HepG2 (cell line): ENCODE measurements around the gene STEAP1. TPM values are rescaled to one million over a fixed set of nuclear protein-coding genes. Genes with fewer than 3 reads are reported as not detected.

Source experiments
- BRF2 ChIP-seq: sonication (generic); formaldehyde crosslinking; IDR thresholded peaks from 2 replicates; pipeline ENCODE4 v1.8.1; 2022; ENCODE audit warnings: mild to moderate bottlenecking, missing genetic modification reagents
- IRF9 ChIP-seq: sonication (generic); formaldehyde crosslinking; IDR thresholded peaks from 2 replicates; pipeline ENCODE4 v1.8.0; 2022; ENCODE audit warnings: missing genetic modification reagents, mild to moderate bottlenecking, borderline replicate concordance
- MYPOP ChIP-seq: sonication (generic); formaldehyde crosslinking; IDR thresholded peaks from 2 replicates; pipeline ENCODE4 v1.8.1; 2023; ENCODE audit warnings: mild to moderate bottlenecking, moderate library complexity, missing genetic modification reagents
- NFATC3 ChIP-seq: sonication (generic); formaldehyde crosslinking; IDR thresholded peaks from 2 replicates; pipeline ENCODE4 v1.5.1; 2020; ENCODE audit warnings: mild to moderate bottlenecking, missing genetic modification reagents
- POLR2AphosphoS2 ChIP-seq: IDR thresholded peaks from 2 replicates; pipeline ENCODE4 v1.6.1; 2011; ENCODE audit warnings: low read depth, low read length, improper control_type of control experiment
- RFX1 ChIP-seq: fragments of 450-650 bp; IDR thresholded peaks from 2 replicates; pipeline ENCODE4 v1.6.1; 2017
- SRSF1 ChIP-seq: fragments of 200-400 bp; formaldehyde crosslinking; optimal IDR thresholded peaks from 2 replicates; pipeline ENCODE3; 2017; ENCODE audit warnings: mild to moderate bottlenecking, low read depth, low read length, moderate library complexity
- SRSF4 ChIP-seq: fragments of 200-400 bp; formaldehyde crosslinking; IDR thresholded peaks from one replicate; pipeline ENCODE4 v1.6.1; 2018; ENCODE audit warnings: mild to moderate bottlenecking, low read depth, low read length, moderate library complexity; ENCODE audit not compliant: poor library complexity, severe bottlenecking
- THAP9 ChIP-seq: sonication (generic); formaldehyde crosslinking; IDR thresholded peaks from 2 replicates; pipeline ENCODE4; 2020; ENCODE audit warnings: missing genetic modification reagents, mild to moderate bottlenecking, borderline replicate concordance
- ZNF274 ChIP-seq: sonication (generic); formaldehyde crosslinking; IDR thresholded peaks from 2 replicates; pipeline ENCODE4 v1.5.1; 2020; ENCODE audit warnings: mild to moderate bottlenecking, missing genetic modification reagents
- ZNF879 ChIP-seq: sonication (generic); formaldehyde crosslinking; IDR thresholded peaks from 2 replicates; pipeline ENCODE4 v1.8.1; 2023; ENCODE audit warnings: missing genetic modification reagents
- polyA plus RNA-seq, 8 experiments: library from polyadenylated mRNA; depleted of rRNA in 3 of 8; stranded (reverse) in 7 of 8; unstranded in 1 of 8; fragments of >200 nt; fragmentation: Illumina TruSeq in 4 of 8; extraction: Trizol in 4 of 8; gene quantifications; 2 replicates each; pipeline versions ENCODE4 v1.2.1 to v1.2.3, GENCODE V29; 2011 to 2016; ENCODE audit warnings: low read depth in 4 of 8, missing spikeins in 1 of 8, mixed read lengths in 1 of 8; ENCODE audit not compliant: insufficient read depth in 1 of 8
- total RNA-seq, 5 experiments: library from RNA; depleted of rRNA; stranded (reverse); fragments of >200 nt; fragmentation: Illumina TruSeq; extraction: Trizol; gene quantifications; 2 replicates each; pipeline ENCODE4 v1.2.3, GENCODE V29; 2016; ENCODE audit warnings: low read depth in 1 of 5
- TF ChIP-seq, protein P1 (sequence below): IDR thresholded peaks from 2 replicates; pipeline ENCODE4 v1.6.1; 2012; ENCODE audit warnings: low read length, improper control_type of control experiment
- TF ChIP-seq, protein P2 (sequence below): sonication (generic); formaldehyde crosslinking; IDR thresholded peaks from 2 replicates; pipeline ENCODE4 v1.4.0; 2020; ENCODE audit warnings: mild to moderate bottlenecking, missing genetic modification reagents, borderline replicate concordance
- TF ChIP-seq, protein P3 (sequence below): sonication (generic); formaldehyde crosslinking; IDR thresholded peaks from 2 replicates; pipeline ENCODE4 v1.8.0; 2023; ENCODE audit warnings: mild to moderate bottlenecking, missing genetic modification reagents

The STEAP1 gene
- total and polyA plus RNA-seq, 2 of the 13 experiments (the other 11 are each of a cell fraction or from before 2014, with no cell fraction given), result 23.2 to 24.2 TPM

DNA sequence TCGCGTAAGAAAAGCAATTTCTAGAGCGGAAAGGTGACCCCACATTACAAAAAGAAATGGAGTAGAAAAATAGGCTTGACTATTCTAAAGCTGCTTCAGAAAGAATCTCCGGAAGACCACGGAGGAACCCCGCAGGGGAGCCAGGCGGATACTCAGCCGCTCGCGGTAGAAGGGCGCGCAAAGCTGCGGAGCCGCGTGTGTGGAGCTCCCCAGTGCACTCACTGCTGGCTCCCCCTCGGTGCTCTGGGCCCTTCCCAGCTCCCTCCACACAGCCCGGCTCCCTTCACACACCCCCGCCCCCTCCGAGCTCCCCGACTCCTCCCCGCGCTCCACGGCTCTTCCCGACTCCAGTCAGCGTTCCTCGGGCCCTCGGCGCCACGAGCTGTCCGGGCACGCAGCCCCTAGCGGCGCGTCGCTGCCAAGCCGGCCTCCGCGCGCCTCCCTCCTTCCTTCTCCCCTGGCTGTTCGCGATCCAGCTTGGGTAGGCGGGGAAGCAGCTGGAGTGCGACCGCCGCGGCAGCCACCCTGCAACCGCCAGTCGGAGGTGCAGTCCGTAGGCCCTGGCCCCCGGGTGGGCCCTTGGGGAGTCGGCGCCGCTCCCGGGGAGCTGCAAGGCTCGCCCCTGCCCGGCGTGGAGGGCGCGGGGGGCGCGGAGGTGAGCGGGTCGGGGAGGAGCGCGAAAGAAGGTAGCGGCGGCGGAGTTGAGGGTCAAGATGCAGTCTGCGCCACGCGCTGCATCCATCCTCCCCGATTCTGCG lies 57.3 kb downstream of the STEAP1 start, which contains the start of gene STEAP2 (continued):
- TF ChIP-seq, protein P1, sequence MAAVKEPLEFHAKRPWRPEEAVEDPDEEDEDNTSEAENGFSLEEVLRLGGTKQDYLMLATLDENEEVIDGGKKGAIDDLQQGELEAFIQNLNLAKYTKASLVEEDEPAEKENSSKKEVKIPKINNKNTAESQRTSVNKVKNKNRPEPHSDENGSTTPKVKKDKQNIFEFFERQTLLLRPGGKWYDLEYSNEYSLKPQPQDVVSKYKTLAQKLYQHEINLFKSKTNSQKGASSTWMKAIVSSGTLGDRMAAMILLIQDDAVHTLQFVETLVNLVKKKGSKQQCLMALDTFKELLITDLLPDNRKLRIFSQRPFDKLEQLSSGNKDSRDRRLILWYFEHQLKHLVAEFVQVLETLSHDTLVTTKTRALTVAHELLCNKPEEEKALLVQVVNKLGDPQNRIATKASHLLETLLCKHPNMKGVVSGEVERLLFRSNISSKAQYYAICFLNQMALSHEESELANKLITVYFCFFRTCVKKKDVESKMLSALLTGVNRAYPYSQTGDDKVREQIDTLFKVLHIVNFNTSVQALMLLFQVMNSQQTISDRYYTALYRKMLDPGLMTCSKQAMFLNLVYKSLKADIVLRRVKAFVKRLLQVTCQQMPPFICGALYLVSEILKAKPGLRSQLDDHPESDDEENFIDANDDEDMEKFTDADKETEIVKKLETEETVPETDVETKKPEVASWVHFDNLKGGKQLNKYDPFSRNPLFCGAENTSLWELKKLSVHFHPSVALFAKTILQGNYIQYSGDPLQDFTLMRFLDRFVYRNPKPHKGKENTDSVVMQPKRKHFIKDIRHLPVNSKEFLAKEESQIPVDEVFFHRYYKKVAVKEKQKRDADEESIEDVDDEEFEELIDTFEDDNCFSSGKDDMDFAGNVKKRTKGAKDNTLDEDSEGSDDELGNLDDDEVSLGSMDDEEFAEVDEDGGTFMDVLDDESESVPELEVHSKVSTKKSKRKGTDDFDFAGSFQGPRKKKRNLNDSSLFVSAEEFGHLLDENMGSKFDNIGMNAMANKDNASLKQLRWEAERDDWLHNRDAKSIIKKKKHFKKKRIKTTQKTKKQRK, result no peak
- TF ChIP-seq SRSF4, result no peak
- peak; percentile 65; the same call in 1 of the 2 replicates for TF ChIP-seq IRF9 (CRISPR knock-in tag)
- no peak for TF ChIP-seq RFX1
- TF ChIP-seq MYPOP (CRISPR knock-in tag), result peak; percentile 89
- TF ChIP-seq ZNF879 (CRISPR knock-in tag), result no peak
- TF ChIP-seq SRSF1, result peak; percentile 40
- TF ChIP-seq BRF2 (CRISPR knock-in tag), result peak; percentile 35; the same call in 1 of the 2 replicates
- TF ChIP-seq, protein P2, sequence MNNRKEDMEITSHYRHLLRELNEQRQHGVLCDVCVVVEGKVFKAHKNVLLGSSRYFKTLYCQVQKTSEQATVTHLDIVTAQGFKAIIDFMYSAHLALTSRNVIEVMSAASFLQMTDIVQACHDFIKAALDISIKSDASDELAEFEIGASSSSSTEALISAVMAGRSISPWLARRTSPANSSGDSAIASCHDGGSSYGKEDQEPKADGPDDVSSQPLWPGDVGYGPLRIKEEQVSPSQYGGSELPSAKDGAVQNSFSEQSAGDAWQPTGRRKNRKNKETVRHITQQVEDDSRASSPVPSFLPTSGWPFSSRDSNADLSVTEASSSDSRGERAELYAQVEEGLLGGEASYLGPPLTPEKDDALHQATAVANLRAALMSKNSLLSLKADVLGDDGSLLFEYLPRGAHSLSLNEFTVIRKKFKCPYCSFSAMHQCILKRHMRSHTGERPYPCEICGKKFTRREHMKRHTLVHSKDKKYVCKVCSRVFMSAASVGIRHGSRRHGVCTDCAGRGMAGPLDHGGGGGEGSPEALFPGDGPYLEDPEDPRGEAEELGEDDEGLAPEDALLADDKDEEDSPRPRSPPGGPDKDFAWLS (CRISPR knock-in tag), result 0 out of 2 replicates have a peak, but pooled peaks have one; percentile 33
- TF ChIP-seq THAP9 (CRISPR knock-in tag), result peak; percentile 66; the same call in 1 of the 2 replicates
- TF ChIP-seq ZNF274, result peak; percentile 74; the same call in 1 of the 2 replicates
- TF ChIP-seq NFATC3 (CRISPR knock-in tag), result no peak
- TF ChIP-seq, protein P3, sequence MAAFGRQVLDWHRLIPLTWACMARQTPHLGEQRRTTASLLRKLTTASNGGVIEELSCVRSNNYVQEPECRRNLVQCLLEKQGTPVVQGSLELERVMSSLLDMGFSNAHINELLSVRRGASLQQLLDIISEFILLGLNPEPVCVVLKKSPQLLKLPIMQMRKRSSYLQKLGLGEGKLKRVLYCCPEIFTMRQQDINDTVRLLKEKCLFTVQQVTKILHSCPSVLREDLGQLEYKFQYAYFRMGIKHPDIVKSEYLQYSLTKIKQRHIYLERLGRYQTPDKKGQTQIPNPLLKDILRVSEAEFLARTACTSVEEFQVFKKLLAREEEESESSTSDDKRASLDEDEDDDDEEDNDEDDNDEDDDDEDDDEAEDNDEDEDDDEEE (CRISPR knock-in tag), result peak; percentile 62; the same call in 1 of the 2 replicates
- no peak for TF ChIP-seq POLR2AphosphoS2
